GM23338 (cell line): ENCODE data around the gene ABCG2. TPM values are rescaled to one million over a fixed set of nuclear protein-coding genes. Genes with fewer than 3 reads are reported as not detected.

Experiments used
- ATAC-seq: fragments of 200-7000 bp; cut with Tn5 transposase; 3 replicates; pipeline ENCODE4 v1.9.1; 2020
- DNase-seq: peaks from one replicate; pipeline ENCODE4 v3.0.0-alpha.2; 2015; ENCODE audit warnings: low spot score
- H2AFZ ChIP-seq: fragments of 200-600 bp; sonication (generic); 2 replicates; pipeline ENCODE4 v1.8.0; 2016; ENCODE audit warnings: antibody characterized with exemption, mild to moderate bottlenecking, moderate library complexity
- H3F3A ChIP-seq: fragments of 200-600 bp; sonication (generic); replicated peaks from 2 replicates; pipeline ENCODE4 v1.8.0; 2017; ENCODE audit warnings: antibody characterized with exemption, mixed run types, low read depth
- H3K27ac ChIP-seq: fragments of 200-600 bp; sonication (generic); 2 replicates; pipeline ENCODE4 v1.6.1; 2016; ENCODE audit warnings: low read depth
- H3K27me3 ChIP-seq: fragments of 200-600 bp; sonication (generic); 2 replicates; pipeline ENCODE4 v1.8.0; 2016; ENCODE audit warnings: mild to moderate bottlenecking, mixed run types, moderate library complexity; ENCODE audit not compliant: insufficient read depth
- H3K36me3 ChIP-seq: fragments of 200-600 bp; sonication (generic); 2 replicates; pipeline ENCODE4 v1.8.0; 2016; ENCODE audit warnings: mild to moderate bottlenecking; ENCODE audit not compliant: insufficient read depth
- H3K4me1 ChIP-seq: fragments of 200-600 bp; sonication (generic); 2 replicates; pipeline ENCODE4 v1.8.0; 2016; ENCODE audit warnings: mild to moderate bottlenecking, moderate library complexity; ENCODE audit not compliant: insufficient read depth
- H3K4me2 ChIP-seq: fragments of 200-600 bp; sonication (generic); 2 replicates; pipeline ENCODE4 v1.7.1; 2017; ENCODE audit warnings: mixed run types
- H3K4me3 ChIP-seq: fragments of 200-600 bp; sonication (generic); 2 replicates; pipeline ENCODE4 v1.6.1; 2016; ENCODE audit warnings: mixed run types
- H3K79me2 ChIP-seq: fragments of 200-600 bp; sonication (generic); replicated peaks from 2 replicates; pipeline ENCODE4 v1.8.0; 2017; ENCODE audit warnings: mild to moderate bottlenecking; ENCODE audit not compliant: insufficient read depth
- H3K9me2 ChIP-seq: fragments of 200-600 bp; sonication (generic); 2 replicates; pipeline ENCODE4 v1.8.0; 2017; ENCODE audit not compliant: insufficient read depth
- H4K20me1 ChIP-seq: fragments of 200-600 bp; sonication (generic); replicated peaks from 2 replicates; pipeline ENCODE4 v1.8.0; 2017; ENCODE audit warnings: mild to moderate bottlenecking; ENCODE audit not compliant: insufficient read depth
- H3K27ac Mint-ChIP-seq: 2 replicates; pipeline ENCODE4 v1.8.0; 2020; ENCODE audit warnings: inconsistent platforms, mild to moderate bottlenecking, moderate library complexity, mixed read lengths
- H3K27me3 Mint-ChIP-seq: 3 replicates; pipeline ENCODE4 v1.8.0; 2022; ENCODE audit warnings: low read depth, mild to moderate bottlenecking, moderate library complexity, mixed read lengths, inconsistent platforms; ENCODE audit not compliant: insufficient read depth, poor library complexity
- H3K36me3 Mint-ChIP-seq: 3 replicates; pipeline ENCODE4 v1.8.0; 2021; ENCODE audit warnings: low read depth, mild to moderate bottlenecking, inconsistent platforms, moderate library complexity, mixed read lengths
- H3K4me1 Mint-ChIP-seq: 3 replicates; pipeline ENCODE4 v1.8.0; 2020; ENCODE audit warnings: mild to moderate bottlenecking, inconsistent platforms, mixed read lengths
- H3K4me3 Mint-ChIP-seq: 3 replicates; pipeline ENCODE4 v1.8.0; 2021; ENCODE audit warnings: moderate library complexity, mild to moderate bottlenecking, inconsistent platforms, mixed read lengths
- H3K9me3 Mint-ChIP-seq: 3 replicates; pipeline ENCODE4 v1.8.0; 2020; ENCODE audit warnings: moderate library complexity, mild to moderate bottlenecking, inconsistent platforms, mixed read lengths
- CREB1 ChIP-seq: fragments of 250-450 bp; sonication (Bioruptor Pico); IDR thresholded peaks from 2 replicates; pipeline ENCODE4 v1.5.0; 2020; ENCODE audit warnings: low read depth, mild to moderate bottlenecking, moderate library complexity
- CTCF ChIP-seq, 2 experiments: fragments of 200-600 bp in 1 of 2; sonication (generic) in 1 of 2; conservative IDR thresholded peaks; 2 replicates each; pipeline versions ENCODE4 v1.5.1 to v1.6.1; 2016 to 2017; ENCODE audit warnings: antibody characterized with exemption in 2 of 2, low read depth in 2 of 2, mild to moderate bottlenecking in 2 of 2, moderate library complexity in 1 of 2
- EZH2 ChIP-seq: fragments of 200-600 bp; sonication (generic); IDR thresholded peaks from one replicate; pipeline ENCODE4 v1.8.0; 2017; ENCODE audit warnings: antibody characterized with exemption, mild to moderate bottlenecking, low read depth; ENCODE audit not compliant: unreplicated experiment
- JUNB ChIP-seq: IDR thresholded peaks from one replicate; pipeline ENCODE4 v1.6.1; 2016; ENCODE audit warnings: antibody characterized with exemption; ENCODE audit not compliant: unreplicated experiment
- NANOG ChIP-seq: IDR thresholded peaks from 2 replicates; pipeline ENCODE4 v1.6.1; 2016; ENCODE audit warnings: antibody characterized with exemption, borderline replicate concordance
- POLR2AphosphoS5 ChIP-seq: IDR thresholded peaks from 2 replicates; pipeline ENCODE4 v1.6.1; 2016; ENCODE audit warnings: antibody characterized with exemption, low read depth
- REST ChIP-seq: IDR thresholded peaks from one replicate; pipeline ENCODE4 v1.6.1; 2018; ENCODE audit warnings: antibody characterized with exemption; ENCODE audit not compliant: unreplicated experiment
- STAT1 ChIP-seq: IDR thresholded peaks from one replicate; pipeline ENCODE4 v1.6.1; 2016; ENCODE audit warnings: antibody characterized with exemption; ENCODE audit not compliant: unreplicated experiment
- ZNF114 ChIP-seq: fragments of 250-450 bp; sonication (Bioruptor Pico); IDR thresholded peaks from 2 replicates; pipeline ENCODE4 v1.5.0; 2020; ENCODE audit warnings: mild to moderate bottlenecking, moderate library complexity
- ZNF331 ChIP-seq: fragments of 250-450 bp; sonication (Bioruptor Pico); IDR thresholded peaks from 2 replicates; pipeline ENCODE4 v1.5.0; 2020; ENCODE audit warnings: low read depth, mild to moderate bottlenecking, moderate library complexity
- ZNF462 ChIP-seq: fragments of 250-450 bp; sonication (Bioruptor Pico); IDR thresholded peaks from 2 replicates; pipeline ENCODE4 v1.5.0; 2020; ENCODE audit warnings: mild to moderate bottlenecking, moderate library complexity
- polyA plus RNA-seq: library from polyadenylated mRNA; unstranded; fragments of >200 nt; fragmentation: Nextera tagmentation; extraction: Ambion mirVana; gene quantifications from 2 replicates; pipeline ENCODE4 v1.2.1, GENCODE V29; 2016
- total RNA-seq: library from RNA; depleted of rRNA; stranded (reverse); fragments of >200 nt; shearing (Covaris generic); gene quantifications from 2 replicates; pipeline ENCODE4 v1.2.3, GENCODE V29; 2014

Gene ABCG2
- total and polyA plus RNA-seq, 2 experiments from 2014 or later: 1.5 to 10.6 TPM

- no peak for DNase-seq
- Mint-ChIP-seq H3K27me3 (peaks cover 3% of the 10 kb centered on the region), H3K4me1 (no peaks in the 10 kb centered on the region), H3K36me3 (peaks cover 5% of the 10 kb centered on the region; the same call in 1 of the 3 replicates), H3K9me3 (peaks cover 9% of the 10 kb centered on the region; the same call in 2 of the 3 replicates), H3K4me3 (no peak overlapping the region), H3K27ac (no peak overlapping the region)
- Histone ChIP-seq H3K27me3 (no peaks in the 10 kb centered on the region), H3K4me3 (no peak overlapping the region), H3K36me3 (no peaks in the 10 kb centered on the region), H3K4me2 (no peak overlapping the region), H3K27ac (no peak overlapping the region), H4K20me1 (no peaks in the 10 kb centered on the region), H3K4me1 (no peaks in the 10 kb centered on the region; the same call in 1 of the 2 replicates), H3F3A (no peaks in the 10 kb centered on the region), H3K79me2 (no peaks in the 10 kb centered on the region), H2AFZ (no peak overlapping the region), H3K9me2 (0 out of 2 replicates have a peak, but pooled peaks cover under 1% of the 10 kb centered on the region)
- no peak for TF ChIP-seq REST
- TF ChIP-seq ZNF331: no peak
- no peak for TF ChIP-seq CREB1 (CRISPR knock-in tag)
- no peak for TF ChIP-seq EZH2
- ATAC-seq: no peak
Observed at GRCh38 chr4:88169298-88169697, 10.9 kb upstream of the ABCG2 start.

GRCh38 chr4:88166608-88167007 is 8.2 kb upstream of the ABCG2 start:
- H3K4me3 Mint-ChIP-seq: no peak overlapping the region
- H3K36me3 Mint-ChIP-seq: peaks cover 6% of the 10 kb centered on the region; the same call in 1 of the 3 replicates
- H3K9me3 Mint-ChIP-seq: peaks cover 10% of the 10 kb centered on the region; the same call in 2 of the 3 replicates
- peak overlapping the region; percentile 69 for H2AFZ ChIP-seq
- DNase-seq (no peak), ATAC-seq (no peak)
- H4K20me1 ChIP-seq: no peaks in the 10 kb centered on the region
- H3K27ac Mint-ChIP-seq: no peak overlapping the region
- no peak overlapping the region for H3K4me3 ChIP-seq
- H3K27ac ChIP-seq: no peak overlapping the region
- no peaks in the 10 kb centered on the region for H3K79me2 ChIP-seq
- no peak overlapping the region for H3K4me2 ChIP-seq
- peaks cover 18% of the 10 kb centered on the region for H3K4me1 ChIP-seq
- no peaks in the 10 kb centered on the region for H3K36me3 ChIP-seq
- peaks cover 3% of the 10 kb centered on the region for H3K27me3 Mint-ChIP-seq
- no peaks in the 10 kb centered on the region for H3K9me2 ChIP-seq
- H3K27me3 ChIP-seq: no peaks in the 10 kb centered on the region
- H3K4me1 Mint-ChIP-seq: peaks cover 12% of the 10 kb centered on the region
- 0 out of 2 replicates have a peak, but pooled peaks cover 5% of the 10 kb centered on the region for H3F3A ChIP-seq
- TF ChIP-seq JUNB (no peak), EZH2 (no peak), NANOG (no peak), CTCF (conservative IDR thresholded peaks at IDR 0.05; ENCODE audit: low read depth in 2 of 2) (no peak), ZNF114 (no peak), ZNF462 (CRISPR knock-in tag) (no peak), POLR2AphosphoS5 (no peak), STAT1 (no peak)
